SH-SY5Y (cell line): ENCODE data around the gene HSD17B11.

Source experiments
- GATA2 ChIP-seq: IDR thresholded peaks from 2 replicates; pipeline ENCODE4 v1.6.1; 2011; ENCODE audit warnings: mild to moderate bottlenecking, low read depth, low read length
- GATA3 ChIP-seq: IDR thresholded peaks from 2 replicates; pipeline ENCODE4 v1.6.1; 2011; ENCODE audit warnings: low read depth, mild to moderate bottlenecking, low read length, moderate library complexity

GRCh38 chr4:87425711-87426110, 34.7 kb upstream of the HSD17B11 start:
- TF ChIP-seq GATA2, result no peak
- TF ChIP-seq GATA3, result no peak
